NCI-H1417 treated with DMSO at 0.1 percent for 48 hours (cell line): ENCODE data around the gene SLC6A18.
"Not testable (repeated sequence)": the region's sequence is repeated elsewhere in the genome, so short reads cannot be mapped to it uniquely, and the experiment has no call there.

Experiments
- DNase-seq: peaks from one replicate; lab custom pipeline; 2025; lab: John Stamatoyannopoulos, UW

SLC6A18 gene

GRCh38 chr5:1254196-1254595 is 29.0 kb downstream of the SLC6A18 start:
- no peak for DNase-seq

- DNase-seq, result no peak
These were observed 29.9 kb downstream of the SLC6A18 start for GRCh38 chr5:1255081-1255561.

GRCh38 chr5:1256776-1257175 is 31.6 kb downstream of the SLC6A18 start:
- DNase-seq, result no peak

- DNase-seq, result no peak
These were observed 32.2 kb downstream of the SLC6A18 start for GRCh38 chr5:1257363-1257762.

DNA sequence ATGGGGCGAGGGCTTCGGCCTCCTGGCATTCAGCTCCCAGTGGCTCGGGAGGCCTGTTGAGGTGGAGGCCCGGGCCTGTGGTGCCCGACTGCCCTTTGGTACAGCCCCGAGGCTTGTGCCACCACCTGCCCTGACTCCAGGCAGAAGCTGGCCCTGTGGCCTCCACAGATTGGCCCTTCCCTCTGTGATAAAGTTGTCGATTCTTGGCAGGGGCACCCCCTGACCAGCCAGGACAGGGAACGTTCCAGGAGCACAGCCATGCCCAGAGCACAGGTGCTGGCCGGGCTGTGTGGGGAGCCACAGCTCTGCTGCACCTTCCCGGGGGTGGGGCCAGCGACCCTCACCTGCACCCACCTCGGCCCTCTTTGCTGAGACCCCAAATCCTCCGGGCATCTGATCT is 32.7 kb downstream of the SLC6A18 start:
- DNase-seq, result no peak

DNA sequence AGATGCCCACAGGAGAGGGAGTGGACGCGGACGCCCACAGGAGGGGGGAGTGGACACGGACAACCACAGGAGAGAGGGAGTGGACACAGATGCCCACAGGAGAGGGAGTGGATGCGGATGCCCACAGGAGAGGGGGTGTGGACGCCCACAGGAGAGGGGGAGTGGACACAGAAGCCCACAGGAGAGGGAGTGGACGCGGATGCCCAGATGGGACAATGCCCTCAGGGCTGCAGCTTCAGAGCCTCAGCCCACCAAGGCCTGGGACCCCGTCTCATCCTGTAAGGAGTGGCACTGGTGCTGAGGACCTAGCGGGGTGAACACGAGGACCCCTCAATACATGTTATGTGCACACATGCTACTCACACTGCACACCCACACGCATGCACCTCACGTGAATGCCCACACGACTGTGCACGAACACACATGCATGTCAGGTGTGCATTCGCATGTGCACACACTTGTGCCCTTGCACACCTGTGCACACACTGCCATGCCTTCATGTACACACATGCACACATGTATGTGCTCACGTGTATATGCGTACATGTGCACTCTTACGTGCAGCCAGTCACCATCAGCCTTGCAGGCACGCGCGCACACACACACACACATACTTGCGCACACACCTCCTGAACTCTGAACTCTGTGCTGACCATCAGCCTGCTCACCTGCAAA is 34.8 kb downstream of the SLC6A18 start:
- no peak for DNase-seq

GRCh38 chr5:1261643-1262042 is 36.5 kb downstream of the SLC6A18 start:
- DNase-seq, result no peak

- DNase-seq, result no peak
These were observed 37.2 kb downstream of the SLC6A18 start for GRCh38 chr5:1262381-1262780.

DNA sequence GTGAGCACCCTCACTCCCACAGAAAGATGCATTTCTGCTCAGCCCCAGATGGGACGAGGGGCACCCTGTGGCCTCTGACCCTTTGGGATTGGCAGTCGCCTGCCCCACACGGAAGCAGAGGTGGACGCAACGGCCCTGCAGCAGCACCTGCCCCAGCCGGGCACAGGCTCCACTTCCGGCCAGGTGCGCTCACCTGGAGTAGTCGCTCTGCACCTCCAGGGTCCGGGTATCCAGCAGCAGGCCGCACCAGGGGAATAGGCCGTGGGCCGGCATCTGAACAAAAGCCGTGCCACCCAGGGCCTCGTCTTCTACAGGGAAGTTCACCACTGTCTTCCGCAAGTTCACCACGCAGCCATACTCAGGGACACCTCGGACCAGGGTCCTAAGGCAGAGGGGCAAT is 39.0 kb downstream of the SLC6A18 start:
- DNase-seq, result no peak

GRCh38 chr5:1265026-1265425 is 39.8 kb downstream of the SLC6A18 start:
- DNase-seq, result no peak

DNA sequence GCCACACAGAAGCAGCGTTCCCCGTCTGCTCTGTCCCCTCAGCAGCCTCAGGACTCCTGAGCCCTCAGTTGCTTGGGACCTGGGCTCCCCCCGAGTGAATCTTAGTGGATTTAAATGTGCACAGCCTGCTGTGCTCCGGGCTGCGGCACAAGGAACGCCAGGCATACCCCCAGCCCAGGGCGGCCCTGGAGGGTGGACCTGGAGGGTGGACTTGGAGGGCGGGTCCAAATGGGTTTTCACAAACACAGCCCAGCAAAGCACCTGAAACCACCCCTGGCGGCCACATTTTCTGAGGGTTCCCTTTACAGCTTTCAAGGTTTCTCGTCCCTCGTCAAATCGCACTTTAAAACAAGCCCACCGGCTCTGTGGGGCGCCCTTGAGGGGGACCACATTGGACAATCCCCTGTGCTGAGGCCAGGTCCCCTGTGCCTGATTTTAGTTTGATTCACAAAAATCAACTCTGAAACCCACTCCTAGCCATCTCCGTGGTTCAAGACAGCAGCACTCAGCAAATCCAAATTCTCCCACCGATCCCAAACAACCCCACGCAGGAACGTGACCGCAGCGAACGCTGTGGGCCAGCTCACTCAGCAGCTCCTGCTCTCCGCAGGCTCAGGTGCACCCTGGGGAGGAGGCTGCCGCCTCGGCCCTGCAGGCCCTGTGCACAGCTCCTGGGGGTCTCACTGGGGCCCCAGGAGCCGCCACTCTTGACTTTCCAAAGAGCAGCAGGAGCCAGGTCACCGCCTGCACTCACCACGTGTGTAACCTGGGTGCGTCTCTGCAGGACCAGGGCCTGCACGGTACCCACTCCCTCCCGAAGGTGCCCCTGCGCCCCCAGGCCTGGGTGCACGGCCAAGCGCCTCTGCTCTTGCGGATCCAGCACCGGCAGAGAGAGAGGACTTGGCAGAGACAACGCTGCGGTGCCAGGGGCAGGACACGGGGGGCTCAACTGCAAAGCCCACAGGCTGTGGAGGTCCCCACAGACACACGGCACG is 40.6 kb downstream of the SLC6A18 start:
- DNase-seq, result no peak

DNA sequence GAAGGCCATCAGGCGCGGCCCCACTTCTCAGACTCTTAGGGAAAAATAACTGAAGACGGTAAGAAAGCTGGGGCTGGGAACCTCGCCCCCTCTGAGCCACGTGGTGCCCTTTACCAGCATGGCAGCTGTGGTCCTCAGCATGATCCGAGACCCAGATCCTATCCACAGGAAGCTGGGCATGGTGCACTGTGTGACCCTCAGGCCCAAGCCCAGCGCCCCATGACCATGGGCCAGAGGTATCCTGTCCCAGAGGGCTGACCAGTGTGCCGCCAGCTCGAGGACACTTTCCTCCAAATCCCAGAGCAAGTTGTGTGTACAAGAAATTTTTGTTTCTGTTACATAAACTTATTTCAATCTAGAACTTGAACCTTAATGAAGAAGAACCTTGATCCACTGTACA is 41.6 kb downstream of the SLC6A18 start:
- no peak for DNase-seq

GRCh38 chr5:1267464-1267863 is 42.3 kb downstream of the SLC6A18 start:
- not testable (repeated sequence) for DNase-seq

DNA sequence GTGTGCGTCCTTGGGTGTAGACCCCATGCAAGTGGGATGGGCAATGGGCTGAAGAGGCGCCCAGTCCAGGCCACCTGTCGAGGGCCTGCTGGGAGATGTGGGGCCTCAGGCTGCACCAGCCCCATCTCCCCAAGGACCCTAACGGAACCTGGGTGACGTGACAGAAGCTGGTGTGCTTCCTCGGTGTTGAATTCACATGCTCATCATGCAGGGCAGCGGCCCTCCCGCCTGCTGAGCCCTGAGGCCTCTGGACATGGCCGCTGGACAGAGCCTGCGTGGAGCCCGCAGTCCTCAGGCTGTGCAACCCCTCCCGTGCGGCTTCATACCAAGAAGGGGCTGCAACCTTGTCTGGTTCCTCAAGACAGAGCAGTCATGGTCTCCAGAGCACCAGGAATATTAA is 42.9 kb downstream of the SLC6A18 start:
- DNase-seq, result no peak

DNA sequence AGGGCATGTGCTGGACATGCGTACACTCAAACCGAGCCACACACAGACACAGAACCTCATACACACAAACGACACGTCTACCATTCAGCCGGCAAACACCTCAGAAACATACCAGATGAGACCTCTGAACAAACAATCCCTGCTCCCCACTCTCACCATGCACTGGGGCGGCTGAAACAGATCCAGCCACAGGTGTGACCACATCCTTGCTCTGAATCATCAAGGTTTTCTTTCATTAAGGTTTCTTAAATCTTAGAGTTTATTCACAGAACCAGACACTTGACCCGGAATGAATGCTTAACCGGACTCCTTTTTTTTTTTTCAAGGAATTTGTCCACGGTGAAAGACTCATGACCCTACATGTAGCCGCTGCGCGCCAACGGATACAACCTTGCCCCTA is 43.5 kb downstream of the SLC6A18 start:
- DNase-seq, result no peak

DNA sequence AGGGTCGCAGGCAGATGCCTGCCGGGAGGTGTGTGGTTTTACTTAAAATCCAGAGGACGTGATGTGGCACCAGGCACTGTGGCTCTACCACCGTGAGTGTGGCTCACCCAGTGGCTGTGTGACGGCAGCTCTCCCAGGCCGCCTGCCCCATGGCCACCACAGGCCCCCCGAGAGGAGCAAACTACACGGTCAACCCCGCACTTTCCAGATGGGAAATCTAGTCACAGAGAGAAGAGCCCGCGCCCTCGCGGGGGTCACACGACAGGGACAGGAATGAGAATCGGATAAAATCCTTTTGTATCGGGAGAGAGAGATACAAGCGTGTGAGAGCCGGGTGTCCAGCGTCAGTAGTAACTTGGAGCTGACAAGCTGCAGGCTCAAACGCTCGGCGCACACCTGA is 45.2 kb downstream of the SLC6A18 start:
- DNase-seq, result no peak

GRCh38 chr5:1270933-1271914 is 46.0 kb downstream of the SLC6A18 start:
- DNase-seq, result no peak

GRCh38 chr5:1272201-1272600 is 47.0 kb downstream of the SLC6A18 start:
- no peak for DNase-seq

DNA sequence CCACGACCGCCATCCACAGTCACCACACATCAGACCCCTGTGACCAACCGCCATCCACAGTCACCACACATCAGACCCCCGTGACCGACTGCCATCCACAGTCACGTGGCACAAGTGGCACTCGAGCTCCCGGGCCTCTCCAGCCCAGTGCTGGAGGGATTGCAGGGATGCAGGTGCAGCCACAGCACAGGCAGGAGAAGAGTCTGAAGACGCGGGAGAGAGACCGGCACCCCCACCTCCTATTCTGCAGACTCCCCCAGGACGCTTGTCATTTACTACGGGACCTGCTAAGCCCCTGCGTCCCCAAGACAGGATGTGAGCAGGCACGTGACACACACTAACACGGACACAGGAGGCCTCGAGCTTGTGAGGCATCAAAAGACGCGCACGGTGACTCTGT is 48.6 kb downstream of the SLC6A18 start:
- no peak for DNase-seq

DNA sequence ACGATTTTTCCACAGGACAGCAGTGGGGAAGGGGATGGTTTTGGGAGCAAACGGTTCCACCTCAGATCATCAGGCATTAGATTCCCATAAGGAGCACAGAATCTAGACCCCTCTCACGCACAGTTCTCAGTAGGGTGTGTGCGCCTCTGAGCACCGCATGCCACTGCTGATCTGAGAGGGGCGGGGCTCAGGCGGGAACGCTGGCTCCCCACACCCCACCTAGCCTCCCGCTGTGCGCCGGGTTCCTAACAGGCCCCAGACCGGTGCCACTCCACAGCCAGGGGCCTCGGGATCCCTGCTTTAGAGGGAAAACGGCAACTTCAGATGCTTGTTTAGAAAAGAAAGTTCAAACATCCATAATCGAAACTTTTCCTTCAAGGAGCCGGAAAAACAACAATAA is 49.3 kb downstream of the SLC6A18 start:
- DNase-seq, result no peak

DNA sequence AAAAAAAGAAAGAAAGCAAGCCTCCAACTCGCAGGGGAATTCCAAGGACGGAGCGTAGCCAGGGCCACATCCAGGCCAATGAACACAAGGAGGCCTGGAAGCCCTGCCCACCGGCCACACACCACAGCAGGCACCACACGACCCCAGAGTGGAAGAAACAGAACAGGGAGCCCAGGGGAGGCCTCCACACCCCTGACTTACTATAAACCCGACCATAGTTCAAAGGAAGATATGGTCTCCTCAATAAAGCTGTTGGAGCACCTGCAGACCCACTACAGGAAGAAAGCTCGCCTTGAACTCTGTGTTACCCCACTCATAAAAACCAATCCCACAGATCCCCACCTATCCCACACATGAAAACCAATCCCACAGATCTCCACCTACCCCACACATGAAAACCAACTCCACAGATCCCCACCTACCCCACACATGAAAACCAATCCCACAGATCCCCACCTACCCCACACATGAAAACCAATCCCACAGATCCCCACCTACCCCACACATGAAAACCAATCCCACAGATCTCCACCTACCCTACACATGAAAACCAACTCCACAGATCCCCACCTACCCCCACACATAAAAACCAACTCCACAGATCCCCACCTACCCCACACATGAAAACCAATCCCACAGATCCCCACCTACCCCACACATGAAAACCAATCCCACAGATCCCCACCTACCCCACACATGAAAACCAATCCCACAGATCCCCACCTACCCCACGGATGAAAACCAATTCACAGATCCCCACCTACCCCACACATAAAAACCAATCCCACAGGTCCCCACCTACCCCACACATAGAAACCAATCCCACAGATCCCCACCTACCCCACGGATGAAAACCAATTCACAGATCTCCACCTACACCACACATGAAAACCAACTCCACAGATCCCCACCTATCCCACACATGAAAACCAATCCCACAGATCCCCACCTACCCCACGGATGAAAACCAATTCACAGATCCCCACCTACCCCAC is 50.5 kb downstream of the SLC6A18 start:
- not testable (repeated sequence) for DNase-seq
